SKM-1 treated with dmso at 0.1 percent for 144 hours (cell line): ENCODE data around the gene TGM5.
"Not testable (repeated sequence)": the region's sequence is repeated elsewhere in the genome, so short reads cannot be mapped to it uniquely, and the experiment has no call there.

ENCODE experiments used
- DNase-seq: peaks from one replicate; lab custom pipeline; 2025; ENCODE audit not compliant: unreplicated experiment; lab: John Stamatoyannopoulos, UW

Gene TGM5

DNA sequence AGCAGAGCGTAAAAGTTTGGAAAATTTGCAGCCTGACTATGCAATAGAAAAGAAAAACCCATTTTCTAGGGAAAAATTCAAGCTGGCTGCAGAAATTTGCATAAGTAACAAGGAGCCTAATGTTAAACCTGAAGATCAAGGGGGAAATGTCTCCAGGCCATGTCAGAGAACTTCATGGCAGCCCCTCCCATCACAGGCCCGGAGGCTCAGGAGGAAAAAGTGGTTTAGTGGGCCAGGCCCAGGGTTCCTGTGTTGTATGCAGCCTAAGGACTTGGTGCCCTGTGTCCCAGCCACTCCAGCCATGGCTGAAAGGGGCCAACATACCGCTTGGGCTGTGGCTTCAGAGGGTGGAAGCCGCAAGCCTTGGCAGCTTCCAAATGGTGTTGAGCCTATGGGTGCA, 68.2 kb downstream of the TGM5 start:
- not testable (repeated sequence) for DNase-seq

- not testable (repeated sequence) for DNase-seq
Observed at GRCh38 chr15:43197773-43198172, 69.0 kb downstream of the TGM5 start.

- DNase-seq: no peak
Observed at GRCh38 chr15:43196760-43197548, 69.8 kb downstream of the TGM5 start.

DNA sequence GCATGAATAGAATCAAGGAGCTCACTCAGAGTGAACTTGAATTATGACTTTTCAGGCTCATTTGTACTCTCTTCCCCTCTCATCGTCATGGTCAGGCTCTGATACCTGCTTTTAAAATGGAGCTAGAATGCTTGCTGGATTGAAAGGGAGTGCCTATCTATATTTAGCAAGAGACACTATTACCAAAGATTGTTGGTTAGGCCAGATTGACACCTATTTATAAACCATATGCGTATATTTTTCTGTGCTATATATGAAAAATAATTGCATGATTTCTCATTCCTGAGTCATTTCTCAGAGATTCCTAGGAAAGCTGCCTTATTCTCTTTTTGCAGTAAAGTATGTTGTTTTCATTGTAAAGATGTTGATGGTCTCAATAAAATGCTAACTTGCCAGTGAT, 71.9 kb downstream of the TGM5 start:
- no peak for DNase-seq

DNA sequence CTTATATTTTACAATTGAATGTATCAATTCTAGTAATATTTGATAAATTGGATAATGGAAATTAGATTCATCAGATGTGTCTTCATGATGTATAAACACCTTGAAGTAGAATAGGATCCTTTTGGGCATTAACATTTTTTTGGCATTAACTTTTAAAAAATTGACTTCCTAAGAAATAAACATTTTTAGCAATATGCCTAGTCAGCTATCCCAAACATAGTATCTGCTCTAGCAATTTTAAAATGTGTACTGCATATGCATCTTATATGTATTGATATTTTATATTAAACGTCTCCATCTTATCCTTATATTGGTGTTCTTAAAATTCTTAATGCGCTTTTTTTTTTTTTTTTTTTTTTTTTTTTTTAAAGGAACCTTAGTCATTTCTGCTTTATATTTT, 73.0 kb downstream of the TGM5 start:
- no peak for DNase-seq

DNA sequence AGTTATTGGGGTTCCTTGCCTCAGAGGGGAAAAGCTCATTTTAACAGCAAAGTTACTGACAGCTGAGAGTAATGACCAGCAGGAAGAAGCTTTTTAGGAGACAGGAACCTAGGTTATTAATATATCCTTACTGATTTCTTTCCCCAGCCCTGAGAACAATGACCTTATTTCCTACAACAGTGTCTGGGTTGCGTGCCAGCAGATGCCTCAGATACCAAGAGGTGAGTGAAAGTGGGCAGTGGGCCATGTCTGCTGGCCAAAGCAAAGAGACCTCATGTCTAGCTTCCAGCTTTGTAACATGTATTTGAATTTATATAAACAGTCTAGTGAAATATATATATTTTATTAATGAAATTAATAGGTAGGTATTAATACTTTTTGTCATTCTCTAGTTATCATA, 76.5 kb downstream of the TGM5 start:
- no peak for DNase-seq

DNA sequence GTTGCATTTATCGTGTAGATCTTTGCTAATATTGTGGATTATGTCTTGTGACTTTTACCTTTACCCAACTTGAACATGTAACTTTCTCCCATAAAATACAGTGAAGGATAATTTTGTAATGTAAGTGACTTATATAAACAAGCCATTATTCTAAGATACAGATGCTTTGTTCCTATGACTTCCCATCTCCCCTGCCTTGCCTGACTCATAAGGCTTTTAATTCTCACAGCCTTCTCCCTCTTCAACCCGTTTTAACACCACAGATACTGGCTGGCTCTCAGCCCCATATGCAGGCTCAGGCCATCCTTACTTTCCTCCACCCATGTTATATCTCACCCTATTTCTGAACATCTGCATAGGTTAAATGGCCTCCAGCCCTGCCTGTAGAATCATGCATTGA, 77.4 kb downstream of the TGM5 start:
- no peak for DNase-seq

- peak; percentile 62 for DNase-seq
Observed at GRCh38 chr15:43187544-43188155, 79.1 kb downstream of the TGM5 start.

DNA sequence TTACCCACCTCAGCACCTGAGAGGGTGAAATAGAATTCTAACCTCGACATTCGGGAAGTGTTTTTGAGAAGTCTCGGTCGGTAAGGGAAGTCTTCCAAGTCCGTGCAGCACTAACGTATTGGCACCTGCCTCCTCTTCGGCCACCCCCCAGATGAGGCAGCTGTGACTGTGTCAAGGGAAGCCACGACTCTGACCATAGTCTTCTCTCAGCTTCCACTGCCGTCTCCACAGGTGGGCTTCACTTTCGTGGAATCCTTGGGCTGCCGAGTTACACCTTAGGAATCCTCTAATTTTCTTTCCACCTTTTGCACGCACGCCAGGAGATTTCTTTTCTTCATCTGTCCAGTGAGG, 80.8 kb downstream of the TGM5 start:
- no peak for DNase-seq

GRCh38 chr15:43185157-43186002, 81.3 kb downstream of the TGM5 start, which contains the start of gene CCNDBP1:
Gene CCNDBP1 (plus strand): TSS chr15:43185403. CDS start chr15:43185499, 96 bp downstream.
- DNase-seq: peak; percentile 89

GRCh38 chr15:43184407-43185124, 82.2 kb downstream of the TGM5 start:
- DNase-seq: no peak

DNA sequence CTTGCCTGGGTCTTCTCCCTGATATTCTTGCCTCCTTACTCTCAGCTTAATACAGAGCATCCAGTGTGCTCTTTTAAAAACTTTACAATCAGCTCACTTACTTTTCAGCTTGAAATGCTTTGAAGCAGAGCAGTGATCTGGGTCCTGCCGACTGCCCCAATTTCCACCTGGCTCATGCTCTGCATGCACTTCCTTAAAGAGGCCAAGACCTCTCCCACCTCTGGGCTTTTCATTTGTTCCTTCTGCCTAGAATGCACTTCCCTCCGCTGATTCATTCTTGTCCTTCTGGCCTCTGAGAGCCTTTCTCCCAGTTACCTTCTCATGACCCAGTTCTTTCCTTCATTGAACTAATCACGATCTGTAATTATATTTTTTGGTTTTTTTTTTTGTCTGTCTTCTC, 83.5 kb downstream of the TGM5 start:
- DNase-seq: no peak
